Loucy (cell line): ENCODE measurements around the gene GNAI1.
A peak's percentile ranks its signal among the peaks of the same experiment; 100 is the strongest.

Source experiments
- H2AFZ ChIP-seq: fragments of 200-600 bp; sonication (generic); 2 replicates; pipeline ENCODE4 v1.6.0; 2016; ENCODE audit warnings: antibody characterized with exemption, mild to moderate bottlenecking, low read length, moderate library complexity
- H3F3A ChIP-seq: fragments of 200-600 bp; 2 replicates; pipeline ENCODE4 v1.6.0; 2016; ENCODE audit warnings: antibody characterized with exemption, low read depth, mild to moderate bottlenecking
- H3K27me3 ChIP-seq: fragments of 200-600 bp; sonication (generic); 2 replicates; pipeline ENCODE4 v1.6.1; 2014; ENCODE audit warnings: low read length, mild to moderate bottlenecking; ENCODE audit not compliant: insufficient read depth, poor library complexity, severe bottlenecking
- H3K36me3 ChIP-seq: fragments of 200-600 bp; sonication (generic); 2 replicates; pipeline ENCODE4 v1.6.1; 2016; ENCODE audit warnings: low read length; ENCODE audit not compliant: insufficient read depth
- H3K4me1 ChIP-seq: fragments of 200-600 bp; sonication (generic); 2 replicates; pipeline ENCODE4 v1.5.1; 2014; ENCODE audit warnings: low read length, mild to moderate bottlenecking; ENCODE audit not compliant: insufficient read depth, poor library complexity, severe bottlenecking
- H3K4me2 ChIP-seq: fragments of 200-600 bp; sonication (generic); 2 replicates; pipeline ENCODE4 v1.6.0; 2014; ENCODE audit warnings: antibody characterized with exemption, low read length, low read depth, mild to moderate bottlenecking; ENCODE audit not compliant: poor library complexity, severe bottlenecking
- H3K4me3 ChIP-seq: fragments of 200-600 bp; sonication (generic); 2 replicates; pipeline ENCODE4 v1.5.1; 2014; ENCODE audit warnings: low read length, mild to moderate bottlenecking, mixed read lengths; ENCODE audit not compliant: poor library complexity, severe bottlenecking
- H3K79me2 ChIP-seq: fragments of 200-600 bp; sonication (generic); 2 replicates; pipeline ENCODE4 v1.6.1; 2014; ENCODE audit warnings: low read length; ENCODE audit not compliant: insufficient read depth
- H3K9ac ChIP-seq: fragments of 200-600 bp; sonication (generic); 2 replicates; pipeline ENCODE4 v1.6.0; 2014; ENCODE audit warnings: mild to moderate bottlenecking, low read depth, low read length, moderate library complexity; ENCODE audit not compliant: poor library complexity, severe bottlenecking
- H3K9me2 ChIP-seq: fragments of 200-600 bp; sonication (generic); replicated peaks from 2 replicates; pipeline ENCODE4 v1.6.1; 2016; ENCODE audit warnings: low read depth, low read length, mixed read lengths
- H3K9me3 ChIP-seq: fragments of 200-600 bp; sonication (generic); 2 replicates; pipeline ENCODE4 v1.6.1; 2014; ENCODE audit warnings: mild to moderate bottlenecking, antibody characterized with exemption, low read length, low read depth; ENCODE audit not compliant: insufficient read depth
- H4K20me1 ChIP-seq: fragments of 200-600 bp; sonication (generic); 2 replicates; pipeline ENCODE4 v1.6.0; 2014; ENCODE audit warnings: antibody characterized with exemption, low read length, mild to moderate bottlenecking; ENCODE audit not compliant: insufficient read depth, poor library complexity, severe bottlenecking
- EZH2phosphoT487 ChIP-seq: fragments of 200-600 bp; IDR thresholded peaks from 2 replicates; pipeline ENCODE4 v1.6.1; 2018; ENCODE audit warnings: antibody characterized with exemption, mild to moderate bottlenecking, moderate library complexity, borderline replicate concordance
- TF ChIP-seq, protein P1 (sequence below): fragments of 200-600 bp; sonication (generic); conservative IDR thresholded peaks from 2 replicates; pipeline ENCODE4 v1.5.1; 2014; ENCODE audit warnings: mild to moderate bottlenecking, antibody characterized with exemption, low read length

GNAI1 gene

DNA sequence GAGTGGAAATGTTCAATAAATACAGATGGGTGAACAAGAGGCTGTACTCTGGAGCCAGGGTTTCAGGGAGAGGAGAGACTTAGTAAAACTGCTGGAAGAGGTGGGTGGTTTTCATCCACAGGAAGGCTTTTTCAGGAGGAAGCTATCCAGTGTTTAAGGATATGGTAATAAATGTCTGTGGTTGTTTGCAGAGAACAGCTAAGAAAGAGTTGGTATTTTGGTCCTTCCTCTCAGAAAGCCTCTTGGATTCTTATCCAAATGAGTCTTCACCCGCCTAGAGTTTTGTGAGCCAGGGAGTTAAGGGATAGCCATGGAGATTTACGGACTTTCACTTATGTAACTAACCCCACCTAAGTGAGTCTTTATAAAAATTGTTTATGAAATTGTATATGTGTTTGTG lies 95.7 kb downstream of the GNAI1 start:
- H3K9me2 ChIP-seq, result no peaks in the 10 kb centered on the region
- H3K79me2 ChIP-seq, result no peaks in the 10 kb centered on the region
- no peak overlapping the region for H3K4me2 ChIP-seq
- H3K9me3 ChIP-seq, result no peaks in the 10 kb centered on the region
- H4K20me1 ChIP-seq, result no peaks in the 10 kb centered on the region
- H3K9ac ChIP-seq, result no peak overlapping the region
- TF ChIP-seq, protein P1, sequence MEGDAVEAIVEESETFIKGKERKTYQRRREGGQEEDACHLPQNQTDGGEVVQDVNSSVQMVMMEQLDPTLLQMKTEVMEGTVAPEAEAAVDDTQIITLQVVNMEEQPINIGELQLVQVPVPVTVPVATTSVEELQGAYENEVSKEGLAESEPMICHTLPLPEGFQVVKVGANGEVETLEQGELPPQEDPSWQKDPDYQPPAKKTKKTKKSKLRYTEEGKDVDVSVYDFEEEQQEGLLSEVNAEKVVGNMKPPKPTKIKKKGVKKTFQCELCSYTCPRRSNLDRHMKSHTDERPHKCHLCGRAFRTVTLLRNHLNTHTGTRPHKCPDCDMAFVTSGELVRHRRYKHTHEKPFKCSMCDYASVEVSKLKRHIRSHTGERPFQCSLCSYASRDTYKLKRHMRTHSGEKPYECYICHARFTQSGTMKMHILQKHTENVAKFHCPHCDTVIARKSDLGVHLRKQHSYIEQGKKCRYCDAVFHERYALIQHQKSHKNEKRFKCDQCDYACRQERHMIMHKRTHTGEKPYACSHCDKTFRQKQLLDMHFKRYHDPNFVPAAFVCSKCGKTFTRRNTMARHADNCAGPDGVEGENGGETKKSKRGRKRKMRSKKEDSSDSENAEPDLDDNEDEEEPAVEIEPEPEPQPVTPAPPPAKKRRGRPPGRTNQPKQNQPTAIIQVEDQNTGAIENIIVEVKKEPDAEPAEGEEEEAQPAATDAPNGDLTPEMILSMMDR, result no peak
- no peak for TF ChIP-seq EZH2phosphoT487
- H3K36me3 ChIP-seq, result no peaks in the 10 kb centered on the region
- no peaks in the 10 kb centered on the region for H3F3A ChIP-seq
- no peaks in the 10 kb centered on the region for H3K27me3 ChIP-seq
- peaks cover 9% of the 10 kb centered on the region for H3K4me1 ChIP-seq
- H2AFZ ChIP-seq, result no peak overlapping the region
- H3K4me3 ChIP-seq, result no peak overlapping the region

- Histone ChIP-seq H3K9ac (no peak overlapping the region), H3K36me3 (no peaks in the 10 kb centered on the region), H3K9me3 (no peaks in the 10 kb centered on the region), H3K27me3 (no peaks in the 10 kb centered on the region), H3K9me2 (no peaks in the 10 kb centered on the region), H3K4me3 (no peak overlapping the region), H3K4me1 (peaks cover 9% of the 10 kb centered on the region), H4K20me1 (no peaks in the 10 kb centered on the region), H2AFZ (peak overlapping the region; percentile 22; the same call in 1 of the 2 replicates), H3K79me2 (no peaks in the 10 kb centered on the region), H3K4me2 (no peak overlapping the region), H3F3A (no peaks in the 10 kb centered on the region)
- TF ChIP-seq EZH2phosphoT487, result no peak
- TF ChIP-seq, protein P1, result no peak
Measured at GRCh38 chr7:80231707-80232106, 97.1 kb downstream of the GNAI1 start.

GRCh38 chr7:80232979-80233724 lies 98.5 kb downstream of the GNAI1 start:
- H3K9me3 ChIP-seq, result no peaks in the 10 kb centered on the region
- no peaks in the 10 kb centered on the region for H4K20me1 ChIP-seq
- H3K4me1 ChIP-seq, result peaks cover 9% of the 10 kb centered on the region
- no peak overlapping the region for H3K4me3 ChIP-seq
- TF ChIP-seq EZH2phosphoT487, result no peak
- TF ChIP-seq, protein P1, result no peak
- H3K9me2 ChIP-seq, result no peaks in the 10 kb centered on the region
- H2AFZ ChIP-seq, result no peak overlapping the region
- H3K4me2 ChIP-seq, result no peak overlapping the region
- H3K79me2 ChIP-seq, result no peaks in the 10 kb centered on the region
- no peaks in the 10 kb centered on the region for H3K27me3 ChIP-seq
- H3K36me3 ChIP-seq, result no peaks in the 10 kb centered on the region
- H3K9ac ChIP-seq, result no peak overlapping the region
- H3F3A ChIP-seq, result no peaks in the 10 kb centered on the region
